Inferior parietal cortex (tissue), 1 donor: Measurements from ENCODE around the gene GBGT1.

Experiments used
- DNase-seq: peaks from one replicate; pipeline ENCODE4 v3.0.0-alpha.2; 2016; ENCODE audit errors: extremely low spot score

Gene GBGT1

GRCh38 chr9:133113949-133114885, 49.5 kb downstream of the GBGT1 start:
- DNase-seq, result no peak

GRCh38 chr9:133113163-133113948, 50.4 kb downstream of the GBGT1 start:
- no peak for DNase-seq

GRCh38 chr9:133112663-133113026, 51.1 kb downstream of the GBGT1 start:
- no peak for DNase-seq

DNA sequence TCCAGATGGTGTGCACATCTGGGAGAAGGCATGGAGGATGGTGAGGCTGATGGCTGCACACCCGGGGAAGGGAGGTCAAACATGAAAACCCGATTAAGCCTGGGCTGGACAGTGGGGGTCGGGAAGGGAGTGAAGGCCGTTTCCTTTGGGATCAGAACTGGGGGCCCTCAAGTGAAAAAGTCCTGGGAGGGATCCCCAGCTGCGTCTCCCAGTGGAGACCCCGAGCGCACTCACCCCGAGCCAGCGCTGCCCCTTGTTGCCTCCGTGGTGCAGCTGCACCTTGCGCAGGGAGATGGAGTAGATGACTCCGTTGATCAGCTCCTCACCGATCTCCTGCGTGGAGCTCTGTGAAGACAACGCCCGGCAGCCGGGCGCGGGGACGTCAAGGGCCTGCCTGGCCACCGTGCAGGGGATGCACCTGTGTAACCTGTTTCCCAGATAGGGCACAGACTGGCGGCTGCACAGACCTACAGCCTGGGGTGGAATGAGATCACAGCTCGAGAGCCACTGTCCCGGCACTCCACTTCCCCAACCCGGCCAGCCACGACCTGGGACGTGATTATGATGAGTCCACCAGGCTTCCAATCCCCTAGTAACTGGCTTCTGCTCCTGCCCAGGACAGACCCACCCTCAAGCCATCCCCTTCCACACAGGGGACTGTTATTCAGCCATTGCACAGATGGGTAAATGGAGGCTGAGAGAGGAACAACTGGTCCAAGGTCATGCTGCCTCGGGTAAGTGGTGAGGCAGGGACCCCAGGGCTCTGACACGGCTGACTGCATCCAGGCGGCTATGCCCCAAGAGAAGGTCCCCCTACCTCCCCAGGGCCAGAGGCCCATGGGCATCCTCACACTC, 51.7 kb downstream of the GBGT1 start:
- DNase-seq, result no peak

DNA sequence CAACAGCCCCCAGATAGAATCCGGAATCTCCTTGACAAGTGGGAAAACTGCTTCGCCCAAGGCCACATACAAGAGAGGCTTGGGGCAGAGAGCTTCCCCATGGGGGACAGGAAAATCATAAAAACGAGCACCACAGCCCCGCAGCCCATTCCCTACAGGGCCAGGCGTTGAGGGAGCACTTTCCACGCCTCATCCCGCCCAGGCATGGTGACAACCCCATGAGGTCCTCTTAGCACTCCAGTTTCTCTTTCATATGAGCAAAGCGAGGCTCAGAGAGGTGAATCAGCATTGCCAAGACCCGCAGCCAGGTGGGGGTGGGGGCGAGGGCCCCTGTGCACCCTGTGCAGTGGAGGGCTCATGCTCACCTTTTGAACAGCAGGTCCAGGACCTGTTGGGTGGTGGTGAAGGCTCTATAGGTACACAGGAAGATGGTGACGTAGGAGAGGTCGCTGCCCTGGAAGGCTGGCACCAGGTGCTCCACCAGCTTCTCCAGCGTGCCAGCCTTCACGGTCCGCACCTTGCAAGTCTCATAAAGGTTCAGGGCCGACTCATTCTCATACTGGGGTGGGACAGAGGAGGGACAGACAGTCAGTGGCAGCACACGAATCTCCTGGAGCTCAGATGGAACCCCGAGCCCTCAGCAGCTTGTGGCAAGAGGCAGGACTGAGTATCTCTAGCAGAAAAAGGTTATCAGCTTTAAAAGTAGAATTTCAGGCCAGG, 53.6 kb downstream of the GBGT1 start:
- DNase-seq, result no peak

DNA sequence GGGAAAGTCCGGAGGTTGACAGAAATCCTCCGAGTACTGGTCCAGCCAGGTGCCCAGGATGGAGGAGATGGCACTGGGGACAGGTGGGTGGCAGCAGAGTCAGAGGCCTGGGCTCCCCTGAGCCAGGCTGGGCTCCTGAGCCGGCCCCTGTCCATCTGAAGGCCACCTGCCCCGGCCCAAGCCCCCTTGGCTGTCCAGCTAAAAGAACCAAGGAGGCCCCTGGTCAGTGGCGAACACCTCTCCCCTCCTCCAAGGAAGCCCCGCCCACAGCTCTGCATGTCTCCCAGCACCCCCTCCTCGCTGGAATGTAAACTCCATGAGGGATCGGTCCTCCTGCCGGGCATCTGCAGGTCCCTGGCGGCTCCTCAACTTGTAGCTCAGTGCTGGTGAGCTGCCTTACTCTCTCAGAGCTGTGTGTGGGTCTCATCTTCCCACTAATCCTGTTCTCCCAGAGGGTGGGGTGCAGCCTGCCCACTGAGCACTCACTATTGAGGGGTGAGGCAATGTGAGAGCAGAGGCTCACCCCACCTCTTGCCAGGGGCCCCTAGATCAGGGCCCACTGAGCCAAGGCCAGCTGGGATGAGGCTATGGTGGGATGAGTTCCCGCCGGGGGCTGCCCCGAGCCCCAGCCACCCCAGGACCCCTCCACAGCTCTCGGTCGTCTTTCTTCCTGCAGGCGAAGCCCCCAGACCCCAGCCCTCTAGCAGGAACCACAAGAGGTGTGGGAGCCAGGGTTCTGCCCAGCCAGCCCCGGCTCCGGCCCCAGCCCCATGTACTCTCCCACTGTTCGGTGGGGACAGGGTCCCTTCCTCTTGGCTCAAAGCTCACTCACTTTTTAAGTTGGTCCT, 54.7 kb downstream of the GBGT1 start:
- no peak for DNase-seq

GRCh38 chr9:133107961-133108793, 55.5 kb downstream of the GBGT1 start:
- no peak for DNase-seq

GRCh38 chr9:133107245-133107722, 56.4 kb downstream of the GBGT1 start:
- no peak for DNase-seq

DNA sequence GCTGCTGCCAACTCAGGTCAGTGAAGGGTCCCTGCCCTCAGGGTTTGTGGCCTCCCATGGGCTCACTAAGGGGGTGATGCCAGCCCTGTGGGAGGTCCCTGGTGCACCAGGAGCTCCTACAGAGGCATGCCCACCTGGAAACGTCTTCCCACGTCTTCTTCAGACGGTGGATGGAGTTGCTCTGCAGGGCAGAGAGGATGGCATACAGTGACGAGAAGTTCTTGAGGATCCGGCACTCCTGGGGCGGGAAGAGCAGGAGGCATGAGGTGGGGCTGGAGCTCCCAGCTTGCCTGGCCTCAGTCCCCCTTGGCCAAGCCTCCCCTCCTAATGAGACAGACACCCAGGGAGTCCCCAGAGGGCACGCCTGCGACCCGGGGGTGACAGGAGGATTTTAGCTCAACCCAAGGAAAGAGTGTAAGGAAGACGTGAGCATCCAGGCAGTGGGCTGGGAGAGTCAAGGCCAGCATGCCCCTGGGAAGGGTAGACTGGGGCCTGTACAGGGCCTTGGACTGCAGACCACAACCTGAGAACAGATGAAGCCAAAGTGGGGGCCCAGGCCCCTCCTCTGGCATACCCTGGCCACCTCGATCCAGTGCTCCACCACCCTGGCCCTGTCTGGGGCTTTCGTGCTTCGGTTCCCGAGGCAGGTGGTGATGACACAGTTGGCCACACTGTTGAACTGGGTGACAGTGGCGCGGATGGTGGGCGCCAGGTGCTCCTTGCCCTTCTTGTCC, 57.0 kb downstream of the GBGT1 start:
- no peak for DNase-seq

DNA sequence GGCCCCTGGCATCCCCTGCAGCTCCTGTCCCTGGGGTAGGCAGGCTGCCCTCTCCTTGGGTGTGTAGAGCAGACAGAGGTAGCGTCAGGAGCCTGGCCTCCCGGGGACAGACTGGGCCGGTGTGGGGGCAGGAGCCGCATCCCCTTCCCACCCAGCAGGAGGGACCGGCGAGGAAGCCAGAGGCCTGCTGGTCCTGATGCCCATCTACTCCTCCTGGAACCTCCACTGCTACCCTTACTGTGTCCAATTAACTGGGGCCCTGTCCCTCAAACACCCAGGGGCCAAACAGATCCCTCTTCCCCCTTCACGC, 58.3 kb downstream of the GBGT1 start:
- no peak for DNase-seq

GRCh38 chr9:133104718-133105460, 58.8 kb downstream of the GBGT1 start:
- DNase-seq, result no peak

DNA sequence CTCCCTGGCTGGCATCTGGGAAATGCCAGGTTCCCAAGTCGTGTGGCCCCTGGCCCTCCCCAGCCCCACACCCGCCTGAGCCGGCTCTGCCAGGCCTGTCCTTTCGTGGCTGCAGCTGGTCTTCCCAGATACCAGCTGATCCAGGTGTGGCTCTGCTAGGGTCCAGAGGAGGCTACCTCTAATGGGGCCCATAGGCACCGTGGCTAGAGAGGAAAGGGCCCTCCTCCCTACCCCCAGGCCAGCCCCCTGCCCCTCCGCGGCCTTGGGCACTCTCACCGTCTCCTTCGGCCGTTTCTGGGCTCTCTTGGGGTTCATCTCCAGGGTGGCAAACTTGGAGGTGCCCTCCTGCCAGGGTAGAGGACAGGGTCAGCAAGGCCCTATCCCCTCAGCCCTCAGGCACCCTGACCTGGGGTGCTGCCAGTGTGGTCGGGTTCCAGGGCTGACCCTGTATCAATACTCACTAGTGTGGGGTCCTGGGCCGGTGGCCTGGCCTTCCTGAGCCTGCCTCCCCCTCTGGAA, 59.7 kb downstream of the GBGT1 start:
- DNase-seq, result no peak

DNA sequence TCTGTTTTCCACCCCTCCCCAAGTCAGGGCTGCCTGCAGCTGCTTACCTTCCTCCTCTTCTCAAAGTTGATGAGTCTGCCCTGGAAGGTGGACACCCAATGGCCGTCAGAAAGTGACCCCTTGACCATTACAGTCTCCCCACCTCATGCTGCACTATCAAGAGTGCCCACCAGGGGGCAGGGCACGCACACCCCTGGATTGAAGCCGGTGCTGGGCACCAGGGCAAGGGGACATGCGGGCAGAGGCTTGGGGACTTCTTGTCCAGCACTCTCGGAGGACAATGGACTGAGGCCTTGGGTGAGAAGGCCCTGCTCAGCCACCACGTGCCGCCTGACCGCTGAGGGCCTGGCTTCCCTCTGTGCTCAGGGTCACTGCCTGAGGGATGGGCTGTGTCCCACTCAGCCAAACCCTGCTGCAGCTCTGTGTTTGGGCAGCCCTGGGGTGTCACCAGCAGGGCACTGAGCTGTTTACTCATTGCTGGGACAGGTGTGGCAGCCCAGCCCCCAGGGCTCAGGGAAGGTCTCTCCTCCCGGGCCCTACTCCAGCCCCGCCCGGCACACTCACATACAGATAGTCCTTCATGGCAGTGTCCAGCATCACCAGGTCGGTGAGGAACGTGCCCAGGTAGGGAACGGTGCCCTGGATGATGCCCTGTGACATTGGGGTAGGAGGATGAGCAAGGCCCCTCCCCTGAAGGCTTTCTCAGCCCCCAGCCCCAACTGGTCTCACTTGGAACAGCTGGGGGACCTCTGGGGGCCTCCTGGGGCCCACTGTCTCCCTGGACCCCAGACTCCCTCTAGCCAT, 60.3 kb downstream of the GBGT1 start:
- DNase-seq, result peak; percentile 80
